ENCODE data around the gene MYO5A.

- no peak for TF ChIP-seq CTCF (conservative IDR thresholded peaks at IDR 0.05; ENCODE audit: low read length)
- no peak for TF ChIP-seq EZH2phosphoT487 (IDR thresholded peaks at IDR 0.05; ENCODE audit: borderline replicate concordance)
These were observed 30.0 kb downstream of the MYO5A start for GRCh38 chr15:52498706-52499105.

All from Loucy (cell line).